ENCODE results near the gene NOL11. TPM values are rescaled to one million over a fixed set of nuclear protein-coding genes. Genes with fewer than 3 reads are reported as not detected.

The NOL11 gene
- total RNA-seq, 2 experiments from 2014 or later: 64.9 to 65.5 TPM

- intact Hi-C loops (cut with micrococcal nuclease; ENCODE audit: unreplicated experiment): no loop called here
- DNase-seq (ENCODE audit: low spot score): no peak
- CTCF ChIA-PET (ENCODE audit: unreplicated experiment): no interaction called here
- BruUV-seq (replicated peaks): no TSS peak
- Histone ChIP-seq H4K20me1 (ENCODE audit: insufficient read depth, low read length) (no peaks in the 10 kb centered on the region), H3K4me2 (ENCODE audit: low read length) (no peak overlapping the region), H3K9me2 (ENCODE audit: insufficient read depth, low read length) (no peaks in the 10 kb centered on the region), H2AFZ (ENCODE audit: low read length) (no peak overlapping the region), H3K27ac (ENCODE audit: low read depth, low read length, poor library complexity, severe bottlenecking) (no peak overlapping the region), H3K9me3 (ENCODE audit: low read length) (no peaks in the 10 kb centered on the region; the same call in 1 of the 2 replicates), H3K36me3 (ENCODE audit: insufficient read depth, low read length) (no peaks in the 10 kb centered on the region), H3K4me1 (ENCODE audit: insufficient read depth, low read length, poor library complexity, severe bottlenecking) (no peaks in the 10 kb centered on the region), H3K4me3 (ENCODE audit: low read depth, low read length, poor library complexity, severe bottlenecking) (no peak overlapping the region), H3K79me2 (ENCODE audit: insufficient read depth, low read depth, low read length) (no peaks in the 10 kb centered on the region)
- TF ChIP-seq EZH2phosphoT487 (IDR thresholded peaks at IDR 0.05; ENCODE audit: borderline replicate concordance, low read depth, low read length) (no peak), CTCF (conservative IDR thresholded peaks at IDR 0.05; ENCODE audit: low read length) (no peak)
- POLR2A ChIA-PET: no interaction called here
These were observed 45.0 kb upstream of the NOL11 start for GRCh38 chr17:67672592-67673335.

GRCh38 chr17:67675481-67675880, 42.3 kb upstream of the NOL11 start:
- Histone ChIP-seq H3K36me3 (ENCODE audit: insufficient read depth, low read length) (no peaks in the 10 kb centered on the region), H3K27ac (ENCODE audit: low read depth, low read length, poor library complexity, severe bottlenecking) (no peak overlapping the region), H3K9me3 (ENCODE audit: low read length) (no peaks in the 10 kb centered on the region), H3K4me1 (ENCODE audit: insufficient read depth, low read length, poor library complexity, severe bottlenecking) (peaks cover 4% of the 10 kb centered on the region), H3K79me2 (ENCODE audit: insufficient read depth, low read depth, low read length) (no peaks in the 10 kb centered on the region), H3K9me2 (ENCODE audit: insufficient read depth, low read length) (no peaks in the 10 kb centered on the region), H3K4me2 (ENCODE audit: low read length) (no peak overlapping the region), H4K20me1 (ENCODE audit: insufficient read depth, low read length) (no peaks in the 10 kb centered on the region), H2AFZ (ENCODE audit: low read length) (no peak overlapping the region), H3K4me3 (ENCODE audit: low read depth, low read length, poor library complexity, severe bottlenecking) (no peak overlapping the region)
- ChIA-PET CTCF (ENCODE audit: unreplicated experiment) (no interaction called here), POLR2A (interaction anchor here (0.6 kb wide), 1 partner anchor 66 kb away, joined by 3 read pairs; no protein-coding TSS in a partner anchor)
- no peak for TF ChIP-seq CTCF (conservative IDR thresholded peaks at IDR 0.05; ENCODE audit: low read length)
- no peak for TF ChIP-seq EZH2phosphoT487 (IDR thresholded peaks at IDR 0.05; ENCODE audit: borderline replicate concordance, low read depth, low read length)
- intact Hi-C loops (cut with micrococcal nuclease; ENCODE audit: unreplicated experiment): no loop called here
- DNase-seq (ENCODE audit: low spot score): no peak
- no TSS peak for BruUV-seq (replicated peaks)

- CTCF ChIA-PET (ENCODE audit: unreplicated experiment): no interaction called here
- H3K36me3 ChIP-seq (ENCODE audit: insufficient read depth, low read length): no peaks in the 10 kb centered on the region
- no peaks in the 10 kb centered on the region for H3K79me2 ChIP-seq (ENCODE audit: insufficient read depth, low read depth, low read length)
- BruUV-seq (replicated peaks): no TSS peak
- H3K4me2 ChIP-seq (ENCODE audit: low read length): no peak overlapping the region
- H4K20me1 ChIP-seq (ENCODE audit: insufficient read depth, low read length): no peaks in the 10 kb centered on the region
- no peak overlapping the region for H3K4me3 ChIP-seq (ENCODE audit: low read depth, low read length, poor library complexity, severe bottlenecking)
- POLR2A ChIA-PET: no interaction called here
- H2AFZ ChIP-seq (ENCODE audit: low read length): no peak overlapping the region
- H3K4me1 ChIP-seq (ENCODE audit: insufficient read depth, low read length, poor library complexity, severe bottlenecking): peaks cover 12% of the 10 kb centered on the region
- no peak overlapping the region for H3K27ac ChIP-seq (ENCODE audit: low read depth, low read length, poor library complexity, severe bottlenecking)
- H3K9me2 ChIP-seq (ENCODE audit: insufficient read depth, low read length): no peaks in the 10 kb centered on the region
- no peak for DNase-seq (ENCODE audit: low spot score)
- intact Hi-C loops (cut with micrococcal nuclease; ENCODE audit: unreplicated experiment): no loop called here
- TF ChIP-seq EZH2phosphoT487 (IDR thresholded peaks at IDR 0.05; ENCODE audit: borderline replicate concordance, low read depth, low read length) (no peak), CTCF (conservative IDR thresholded peaks at IDR 0.05; ENCODE audit: low read length) (no peak)
- no peaks in the 10 kb centered on the region for H3K9me3 ChIP-seq (ENCODE audit: low read length)
These were observed 41.4 kb upstream of the NOL11 start for GRCh38 chr17:67676305-67676704.
